ENCODE results near the gene FOXC2. TPM values are rescaled to one million over a fixed set of nuclear protein-coding genes. Genes with fewer than 3 reads are reported as not detected.
A peak's percentile ranks its signal among the peaks of the same experiment; 100 is the strongest.
"Not testable (repeated sequence)": the region's sequence is repeated elsewhere in the genome, so short reads cannot be mapped to it uniquely, and the experiment has no call there.

The FOXC2 gene
- total RNA-seq, 1 donor from 2014 or later: under 0.01 TPM

DNA sequence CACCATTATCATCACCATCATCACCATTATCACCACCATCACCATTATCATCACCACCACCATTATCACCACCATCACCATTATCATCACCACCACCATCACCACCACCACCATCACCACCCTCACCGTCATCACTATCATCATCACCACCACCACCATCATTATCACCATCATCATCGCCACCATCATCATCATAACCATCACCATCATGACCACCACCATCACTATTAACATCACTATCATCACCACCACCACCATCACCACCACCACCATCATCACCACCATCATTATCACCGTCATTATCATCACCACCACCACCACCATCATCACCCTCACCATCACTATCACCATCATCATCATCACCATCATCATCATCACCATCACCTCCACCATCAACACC lies 20.9 kb downstream of the FOXC2 start:
- TF ChIP-seq, protein P1, sequence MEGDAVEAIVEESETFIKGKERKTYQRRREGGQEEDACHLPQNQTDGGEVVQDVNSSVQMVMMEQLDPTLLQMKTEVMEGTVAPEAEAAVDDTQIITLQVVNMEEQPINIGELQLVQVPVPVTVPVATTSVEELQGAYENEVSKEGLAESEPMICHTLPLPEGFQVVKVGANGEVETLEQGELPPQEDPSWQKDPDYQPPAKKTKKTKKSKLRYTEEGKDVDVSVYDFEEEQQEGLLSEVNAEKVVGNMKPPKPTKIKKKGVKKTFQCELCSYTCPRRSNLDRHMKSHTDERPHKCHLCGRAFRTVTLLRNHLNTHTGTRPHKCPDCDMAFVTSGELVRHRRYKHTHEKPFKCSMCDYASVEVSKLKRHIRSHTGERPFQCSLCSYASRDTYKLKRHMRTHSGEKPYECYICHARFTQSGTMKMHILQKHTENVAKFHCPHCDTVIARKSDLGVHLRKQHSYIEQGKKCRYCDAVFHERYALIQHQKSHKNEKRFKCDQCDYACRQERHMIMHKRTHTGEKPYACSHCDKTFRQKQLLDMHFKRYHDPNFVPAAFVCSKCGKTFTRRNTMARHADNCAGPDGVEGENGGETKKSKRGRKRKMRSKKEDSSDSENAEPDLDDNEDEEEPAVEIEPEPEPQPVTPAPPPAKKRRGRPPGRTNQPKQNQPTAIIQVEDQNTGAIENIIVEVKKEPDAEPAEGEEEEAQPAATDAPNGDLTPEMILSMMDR (IDR thresholded peaks at IDR 0.05; ENCODE audit: insufficient read depth, low read length, severe bottlenecking): no peak
- Histone ChIP-seq H3K36me3 (ENCODE audit: control insufficient read depth, insufficient read depth, low read length) (no peaks in the 10 kb centered on the region), H3K4me3 (ENCODE audit: low read depth, low read length) (no peak overlapping the region), H3K27me3 (ENCODE audit: control insufficient read depth, insufficient read depth, low read length) (no peaks in the 10 kb centered on the region)
- FAIRE-seq: no peak
- DNase-seq (ENCODE audit: low read depth): no peak

DNA sequence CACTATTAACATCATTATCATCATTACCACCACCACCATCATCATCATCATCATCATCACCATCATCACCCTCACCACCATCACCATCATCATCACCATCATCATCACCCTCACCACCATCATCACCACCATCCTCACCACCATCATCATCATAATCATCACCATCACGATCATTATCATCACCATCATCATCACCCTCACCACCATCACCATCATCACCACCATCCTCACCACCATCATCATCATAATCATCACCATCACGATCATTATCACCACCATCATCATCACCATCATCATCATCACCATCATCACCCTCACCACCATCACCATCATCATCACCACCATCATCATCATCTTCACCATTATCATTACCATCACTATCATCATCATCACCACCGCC lies 21.3 kb downstream of the FOXC2 start:
- not testable (repeated sequence) for H3K36me3 ChIP-seq (ENCODE audit: control insufficient read depth, insufficient read depth, low read length); H3K27me3 ChIP-seq (ENCODE audit: control insufficient read depth, insufficient read depth, low read length); DNase-seq (ENCODE audit: low read depth); H3K4me3 ChIP-seq (ENCODE audit: low read depth, low read length)
- peak; percentile 89 for FAIRE-seq

DNA sequence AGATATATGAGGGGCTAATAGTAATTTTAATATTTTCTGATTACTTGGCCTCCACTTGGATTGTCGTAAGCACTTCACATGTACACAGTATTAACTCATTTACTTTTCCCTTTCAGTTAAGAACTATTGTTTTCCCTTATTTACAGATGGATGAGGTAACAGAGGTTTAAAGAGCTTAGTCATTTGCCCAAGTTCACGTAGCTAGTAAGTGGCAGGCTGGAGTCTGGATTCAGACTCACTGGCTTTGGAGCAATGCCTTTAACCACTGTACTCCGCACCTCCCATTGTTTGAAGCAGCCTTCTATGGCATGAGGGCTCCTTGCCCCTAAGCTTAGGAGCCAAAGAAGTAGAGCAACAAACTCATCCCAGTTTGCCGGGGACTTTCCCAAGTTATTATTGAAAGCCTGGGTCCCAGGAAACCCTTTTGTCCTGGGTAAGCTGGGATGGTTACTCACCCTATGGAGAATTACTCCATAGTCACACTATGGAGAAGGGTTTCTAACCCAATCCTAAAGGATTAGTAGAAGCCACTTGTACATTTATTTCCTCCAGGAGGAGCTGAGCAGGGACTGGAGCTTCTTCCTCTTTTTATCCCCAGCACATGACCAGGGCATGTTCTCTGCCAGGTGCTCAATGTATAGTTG lies 24.0 kb downstream of the FOXC2 start:
- DNase-seq (ENCODE audit: low read depth) (peak; percentile 97), FAIRE-seq (peak; percentile 32)
- TF ChIP-seq, protein P1 (IDR thresholded peaks at IDR 0.05; ENCODE audit: insufficient read depth, low read length, severe bottlenecking): no peak
- Histone ChIP-seq H3K4me3 (ENCODE audit: low read depth, low read length) (no peak overlapping the region), H3K27me3 (ENCODE audit: control insufficient read depth, insufficient read depth, low read length) (no peaks in the 10 kb centered on the region), H3K36me3 (ENCODE audit: control insufficient read depth, insufficient read depth, low read length) (no peaks in the 10 kb centered on the region)

DNA sequence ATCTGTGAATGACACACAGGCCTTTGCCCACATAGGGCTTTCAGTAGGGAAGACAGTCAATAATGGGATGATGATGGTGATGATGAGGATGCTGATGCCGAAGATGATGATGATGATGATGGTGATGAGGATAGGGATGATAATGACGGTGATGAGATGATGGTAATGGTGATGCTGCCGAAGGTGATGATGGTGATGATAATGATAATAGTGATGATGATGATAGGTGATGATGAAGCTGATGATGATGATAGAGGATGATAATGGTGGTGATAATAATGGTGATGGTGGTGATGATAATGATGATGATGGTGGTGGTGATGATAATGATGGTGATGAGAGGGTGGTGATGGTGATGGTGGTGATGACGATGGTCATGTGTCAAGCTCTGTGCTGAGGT lies 24.6 kb downstream of the FOXC2 start:
- DNase-seq (ENCODE audit: low read depth) (no peak), FAIRE-seq (no peak)
- no peaks in the 10 kb centered on the region for H3K36me3 ChIP-seq (ENCODE audit: control insufficient read depth, insufficient read depth, low read length)
- no peak overlapping the region for H3K4me3 ChIP-seq (ENCODE audit: low read depth, low read length)
- TF ChIP-seq, protein P1 (IDR thresholded peaks at IDR 0.05; ENCODE audit: insufficient read depth, low read length, severe bottlenecking): no peak
- H3K27me3 ChIP-seq (ENCODE audit: control insufficient read depth, insufficient read depth, low read length): no peaks in the 10 kb centered on the region

DNA sequence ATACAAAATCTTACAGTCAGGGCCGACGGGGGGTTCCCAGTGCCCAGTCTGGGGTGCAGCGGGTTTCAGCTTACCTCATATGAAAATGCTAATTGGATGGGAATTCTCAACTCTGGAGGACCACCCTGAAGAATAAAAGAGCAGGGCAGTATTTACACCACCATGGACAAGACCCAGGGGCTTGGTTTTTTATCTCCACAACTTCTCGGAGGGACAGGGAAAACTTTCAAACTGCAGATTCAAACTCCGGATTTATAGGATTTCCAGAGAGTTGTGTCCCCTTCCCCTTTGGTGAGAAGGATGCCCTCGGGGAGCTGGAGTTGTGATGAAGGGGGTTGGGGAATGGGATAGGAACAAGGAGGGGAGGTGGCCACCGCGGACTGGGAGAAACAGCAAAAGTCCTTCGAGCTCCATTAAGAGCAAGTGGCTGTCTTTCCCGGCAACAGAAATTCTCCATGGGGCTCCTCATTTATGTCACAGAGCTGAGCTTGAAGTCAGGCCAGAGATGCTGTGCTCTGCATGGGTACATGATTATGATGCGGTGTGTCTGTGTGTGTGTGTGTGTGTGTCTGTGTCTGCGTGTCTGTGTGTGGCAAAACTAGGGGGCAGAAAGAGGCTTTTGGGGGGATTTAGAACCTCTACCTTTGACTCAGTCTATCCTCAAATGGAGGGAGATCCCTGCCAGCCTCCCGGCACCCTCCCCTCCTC lies 27.4 kb downstream of the FOXC2 start:
- no peaks in the 10 kb centered on the region for H3K27me3 ChIP-seq (ENCODE audit: control insufficient read depth, insufficient read depth, low read length)
- TF ChIP-seq, protein P1 (IDR thresholded peaks at IDR 0.05; ENCODE audit: insufficient read depth, low read length, severe bottlenecking): no peak
- DNase-seq (ENCODE audit: low read depth): no peak
- no peaks in the 10 kb centered on the region for H3K36me3 ChIP-seq (ENCODE audit: control insufficient read depth, insufficient read depth, low read length)
- H3K4me3 ChIP-seq (ENCODE audit: low read depth, low read length): no peak overlapping the region
- FAIRE-seq: no peak

DNA sequence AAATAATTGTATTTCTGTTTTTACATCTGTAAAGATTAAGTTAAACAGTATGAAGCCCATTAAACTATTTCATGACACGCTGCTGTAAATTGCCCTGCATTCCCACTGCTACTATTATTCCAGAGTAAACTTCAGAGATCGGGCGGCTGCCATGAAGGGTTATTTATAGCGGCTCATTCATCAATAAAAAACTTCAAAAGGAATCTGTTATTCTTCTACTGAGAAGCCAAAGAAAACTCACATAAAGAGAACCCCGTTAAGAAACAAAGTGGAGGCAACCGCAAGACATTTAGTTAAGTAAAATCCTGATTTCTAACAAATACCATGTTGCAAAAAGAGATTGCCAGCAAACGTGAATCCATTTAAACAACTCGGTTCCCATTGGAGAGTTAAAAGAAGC lies 28.1 kb downstream of the FOXC2 start:
- H3K4me3 ChIP-seq (ENCODE audit: low read depth, low read length): no peak overlapping the region
- DNase-seq (ENCODE audit: low read depth): no peak
- TF ChIP-seq, protein P1 (IDR thresholded peaks at IDR 0.05; ENCODE audit: insufficient read depth, low read length, severe bottlenecking): no peak
- no peaks in the 10 kb centered on the region for H3K36me3 ChIP-seq (ENCODE audit: control insufficient read depth, insufficient read depth, low read length)
- no peaks in the 10 kb centered on the region for H3K27me3 ChIP-seq (ENCODE audit: control insufficient read depth, insufficient read depth, low read length)
- FAIRE-seq: no peak
